Adipocyte (in vitro differentiated cells): ENCODE results near the gene HOOK1.
"Not testable (repeated sequence)": the region's sequence is repeated elsewhere in the genome, so short reads cannot be mapped to it uniquely, and the experiment has no call there.

ENCODE experiments used
- DNase-seq: peaks from one replicate; pipeline ENCODE4 v3.0.0-alpha.2; 2015; ENCODE audit warnings: low read depth
- H3K27me3 ChIP-seq: replicated peaks from 2 replicates; pipeline ENCODE4 v1.7.0; 2013; ENCODE audit warnings: mild to moderate bottlenecking, low read length, moderate library complexity; ENCODE audit not compliant: control insufficient read depth, insufficient read depth
- H3K36me3 ChIP-seq: 2 replicates; pipeline ENCODE4 v1.7.0; 2013; ENCODE audit warnings: low read length, mild to moderate bottlenecking, moderate library complexity; ENCODE audit not compliant: control insufficient read depth, insufficient read depth, severe bottlenecking
- H3K4me1 ChIP-seq: 2 replicates; pipeline ENCODE4 v1.7.0; 2013; ENCODE audit warnings: mild to moderate bottlenecking, low read length, moderate library complexity; ENCODE audit not compliant: control insufficient read depth, insufficient read depth
- H3K4me3 ChIP-seq: 2 replicates; pipeline ENCODE4 v1.7.0; 2013; ENCODE audit warnings: mild to moderate bottlenecking, low read length, moderate library complexity
- H3K9ac ChIP-seq: 2 replicates; pipeline ENCODE4 v1.7.0; 2013; ENCODE audit warnings: mild to moderate bottlenecking, low read length, moderate library complexity
- H3K9me3 ChIP-seq: 2 replicates; pipeline ENCODE4 v1.7.0; 2013; ENCODE audit warnings: mild to moderate bottlenecking, low read length, moderate library complexity; ENCODE audit not compliant: control insufficient read depth

HOOK1 gene

GRCh38 chr1:59921258-59921899 is 106.6 kb downstream of the HOOK1 start:
- not testable (repeated sequence) for H3K9ac ChIP-seq, H3K36me3 ChIP-seq, H3K4me1 ChIP-seq, DNase-seq, H3K4me3 ChIP-seq
- peaks cover 37% of the 10 kb centered on the region for H3K9me3 ChIP-seq
- H3K27me3 ChIP-seq, result peaks cover 12% of the 10 kb centered on the region

DNA sequence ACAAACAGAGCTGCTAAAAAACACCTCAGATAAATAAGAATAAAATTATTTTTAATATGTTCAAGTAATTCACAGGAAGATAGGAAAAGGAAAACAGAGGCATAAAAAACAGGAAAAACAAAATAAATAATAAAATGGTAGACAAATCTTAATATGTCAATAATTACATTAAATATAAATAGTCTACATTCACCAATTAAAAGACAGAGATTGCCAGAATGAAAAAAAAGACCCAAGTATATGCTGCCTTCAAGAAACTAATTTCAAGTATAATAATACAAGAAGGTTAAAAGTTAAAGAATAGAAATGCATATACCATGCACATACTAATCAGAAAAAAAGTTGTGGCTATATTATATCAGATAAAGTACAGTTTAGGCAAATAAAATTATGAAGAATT is 109.9 kb downstream of the HOOK1 start:
- Histone ChIP-seq H3K4me3 (no peak overlapping the region), H3K36me3 (no peaks in the 10 kb centered on the region), H3K4me1 (peaks cover 10% of the 10 kb centered on the region), H3K9me3 (peaks cover 37% of the 10 kb centered on the region), H3K9ac (no peak overlapping the region), H3K27me3 (peaks cover 29% of the 10 kb centered on the region)
- DNase-seq, result no peak
